ENCODE results near the gene TUT7. TPM values are rescaled to one million over a fixed set of nuclear protein-coding genes. Genes with fewer than 3 reads are reported as not detected.

TUT7 gene
- total RNA-seq, 4 donors from 2014 or later: 21.5 to 50.6 (median 29.6) TPM

- Histone ChIP-seq H3K27ac (no peak overlapping the region), H3K4me3 (no peak overlapping the region), H3K36me3 (peaks cover under 1 to 92% of the 10 kb centered on the region in 2 donors), H3K9me3 (no peaks in the 10 kb centered on the region), H3K27me3 (no peaks in the 10 kb centered on the region), H3K4me1 (no peaks in the 10 kb centered on the region)
- ATAC-seq: no peak
- TF ChIP-seq POLR2A (IDR thresholded peaks at IDR 0.05) (no peak), POLR2AphosphoS5 (IDR thresholded peaks at IDR 0.05) (no peak), EP300 (IDR thresholded peaks at IDR 0.05) (no peak)
- TF ChIP-seq, protein P1, sequence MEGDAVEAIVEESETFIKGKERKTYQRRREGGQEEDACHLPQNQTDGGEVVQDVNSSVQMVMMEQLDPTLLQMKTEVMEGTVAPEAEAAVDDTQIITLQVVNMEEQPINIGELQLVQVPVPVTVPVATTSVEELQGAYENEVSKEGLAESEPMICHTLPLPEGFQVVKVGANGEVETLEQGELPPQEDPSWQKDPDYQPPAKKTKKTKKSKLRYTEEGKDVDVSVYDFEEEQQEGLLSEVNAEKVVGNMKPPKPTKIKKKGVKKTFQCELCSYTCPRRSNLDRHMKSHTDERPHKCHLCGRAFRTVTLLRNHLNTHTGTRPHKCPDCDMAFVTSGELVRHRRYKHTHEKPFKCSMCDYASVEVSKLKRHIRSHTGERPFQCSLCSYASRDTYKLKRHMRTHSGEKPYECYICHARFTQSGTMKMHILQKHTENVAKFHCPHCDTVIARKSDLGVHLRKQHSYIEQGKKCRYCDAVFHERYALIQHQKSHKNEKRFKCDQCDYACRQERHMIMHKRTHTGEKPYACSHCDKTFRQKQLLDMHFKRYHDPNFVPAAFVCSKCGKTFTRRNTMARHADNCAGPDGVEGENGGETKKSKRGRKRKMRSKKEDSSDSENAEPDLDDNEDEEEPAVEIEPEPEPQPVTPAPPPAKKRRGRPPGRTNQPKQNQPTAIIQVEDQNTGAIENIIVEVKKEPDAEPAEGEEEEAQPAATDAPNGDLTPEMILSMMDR (IDR thresholded peaks at IDR 0.05): no peak
- WGBS, 2 donors (ENCODE audit: low coverage in 1 of 2): 90 to 97% methylated on average over 2 of the region's 5 CpGs
These were observed 24.0 kb downstream of the TUT7 start for GRCh38 chr9:86330186-86330585.

- peaks cover 0 to 92% of the 10 kb centered on the region in 2 donors for H3K36me3 ChIP-seq
- H3K4me1 ChIP-seq: no peaks in the 10 kb centered on the region
- H3K27me3 ChIP-seq: no peaks in the 10 kb centered on the region
- WGBS, 2 donors (ENCODE audit: low coverage in 1 of 2): 56% methylated on average over 1 of the region's 1 CpG; no CpG with 5 or more reads in 1 of the 2 donors
- H3K27ac ChIP-seq: no peak overlapping the region
- TF ChIP-seq POLR2A (IDR thresholded peaks at IDR 0.05) (no peak), EP300 (IDR thresholded peaks at IDR 0.05) (no peak), POLR2AphosphoS5 (IDR thresholded peaks at IDR 0.05) (no peak)
- TF ChIP-seq, protein P1 (IDR thresholded peaks at IDR 0.05): no peak
- no peak overlapping the region for H3K4me3 ChIP-seq
- no peaks in the 10 kb centered on the region for H3K9me3 ChIP-seq
- no peak for ATAC-seq
These were observed 24.6 kb downstream of the TUT7 start for GRCh38 chr9:86329649-86330048.

GRCh38 chr9:86328156-86328555 lies 26.1 kb downstream of the TUT7 start:
- Histone ChIP-seq H3K4me1 (no peaks in the 10 kb centered on the region), H3K27ac (no peak overlapping the region), H3K36me3 (peaks cover 5 to 93% of the 10 kb centered on the region in 2 donors), H3K9me3 (no peaks in the 10 kb centered on the region), H3K4me3 (no peak overlapping the region), H3K27me3 (no peaks in the 10 kb centered on the region)
- 46 to 59% methylated on average over 4 of the region's 4 CpGs for WGBS, 2 donors (ENCODE audit: low coverage in 1 of 2)
- no peak for TF ChIP-seq POLR2A (IDR thresholded peaks at IDR 0.05)
- TF ChIP-seq, protein P1 (IDR thresholded peaks at IDR 0.05): no peak
- no peak for TF ChIP-seq POLR2AphosphoS5 (IDR thresholded peaks at IDR 0.05)
- no peak for ATAC-seq

GRCh38 chr9:86326536-86326935 lies 27.7 kb downstream of the TUT7 start:
- no peak for ATAC-seq
- no peak overlapping the region for H3K27ac ChIP-seq
- H3K4me1 ChIP-seq: no peaks in the 10 kb centered on the region
- H3K27me3 ChIP-seq: no peaks in the 10 kb centered on the region
- no peak overlapping the region for H3K4me3 ChIP-seq
- H3K36me3 ChIP-seq: peaks cover 5 to 97% of the 10 kb centered on the region in 2 donors
- no peaks in the 10 kb centered on the region for H3K9me3 ChIP-seq
- TF ChIP-seq POLR2AphosphoS5 (IDR thresholded peaks at IDR 0.05) (no peak), POLR2A (IDR thresholded peaks at IDR 0.05) (no peak), EP300 (IDR thresholded peaks at IDR 0.05) (no peak)
- TF ChIP-seq, protein P1 (IDR thresholded peaks at IDR 0.05): no peak
- 84 to 85% methylated on average over 3 of the region's 3 CpGs for WGBS, 2 donors (ENCODE audit: low coverage in 1 of 2)

- no peak for ATAC-seq
- 80% methylated on average over 1 of the region's 1 CpG; no CpG with 5 or more reads in 1 of the 2 donors for WGBS, 2 donors (ENCODE audit: low coverage in 1 of 2)
- Histone ChIP-seq H3K27ac (no peak overlapping the region), H3K9me3 (no peaks in the 10 kb centered on the region), H3K27me3 (no peaks in the 10 kb centered on the region), H3K4me1 (no peaks in the 10 kb centered on the region), H3K36me3 (peaks cover 5 to 100% of the 10 kb centered on the region in 2 donors), H3K4me3 (no peak overlapping the region)
- no peak for TF ChIP-seq POLR2A (IDR thresholded peaks at IDR 0.05)
- no peak for TF ChIP-seq EP300 (IDR thresholded peaks at IDR 0.05)
- peak; percentile 23 for TF ChIP-seq POLR2AphosphoS5 (IDR thresholded peaks at IDR 0.05)
- TF ChIP-seq, protein P1 (IDR thresholded peaks at IDR 0.05): no peak
These were observed 29.3 kb downstream of the TUT7 start for GRCh38 chr9:86324901-86325300.
